ENCODE measurements around the gene CDH23.

- TF ChIP-seq, protein P1, sequence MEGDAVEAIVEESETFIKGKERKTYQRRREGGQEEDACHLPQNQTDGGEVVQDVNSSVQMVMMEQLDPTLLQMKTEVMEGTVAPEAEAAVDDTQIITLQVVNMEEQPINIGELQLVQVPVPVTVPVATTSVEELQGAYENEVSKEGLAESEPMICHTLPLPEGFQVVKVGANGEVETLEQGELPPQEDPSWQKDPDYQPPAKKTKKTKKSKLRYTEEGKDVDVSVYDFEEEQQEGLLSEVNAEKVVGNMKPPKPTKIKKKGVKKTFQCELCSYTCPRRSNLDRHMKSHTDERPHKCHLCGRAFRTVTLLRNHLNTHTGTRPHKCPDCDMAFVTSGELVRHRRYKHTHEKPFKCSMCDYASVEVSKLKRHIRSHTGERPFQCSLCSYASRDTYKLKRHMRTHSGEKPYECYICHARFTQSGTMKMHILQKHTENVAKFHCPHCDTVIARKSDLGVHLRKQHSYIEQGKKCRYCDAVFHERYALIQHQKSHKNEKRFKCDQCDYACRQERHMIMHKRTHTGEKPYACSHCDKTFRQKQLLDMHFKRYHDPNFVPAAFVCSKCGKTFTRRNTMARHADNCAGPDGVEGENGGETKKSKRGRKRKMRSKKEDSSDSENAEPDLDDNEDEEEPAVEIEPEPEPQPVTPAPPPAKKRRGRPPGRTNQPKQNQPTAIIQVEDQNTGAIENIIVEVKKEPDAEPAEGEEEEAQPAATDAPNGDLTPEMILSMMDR (IDR thresholded peaks at IDR 0.05), result no peak
- TF ChIP-seq POLR2A (IDR thresholded peaks at IDR 0.05; ENCODE audit: low read depth), result no peak
These were observed 184.7 kb downstream of the CDH23 start for GRCh38 chr10:71581376-71581775.
